SK-N-SH (cell line): ENCODE results near the gene VASN. TPM values are rescaled to one million over a fixed set of nuclear protein-coding genes. Genes with fewer than 3 reads are reported as not detected.

Experiments
- CTCF ChIA-PET: fragments of 300-600, 350-600 bp; formaldehyde crosslinking; extraction: SDS; loops from one replicate; lab custom pipeline; 2021; lab: Yijun Ruan, JAX
- POLR2A ChIA-PET: fragments of 350-600 bp; sonication (Branson Sonifier 250); formaldehyde crosslinking; extraction: SDS; loops from one replicate; lab custom pipeline; 2020; ENCODE audit warnings: antibody characterized with exemption, inconsistent platforms; lab: Yijun Ruan, JAX
- DNase-seq: peaks from one replicate; pipeline ENCODE4 v3.0.0; 2012
- H2AFZ ChIP-seq: fragments of 200-600 bp; sonication (generic); 2 replicates; pipeline ENCODE4 v1.8.1; 2016; ENCODE audit warnings: antibody characterized with exemption, mild to moderate bottlenecking, low read depth
- H3F3A ChIP-seq: fragments of 200-600 bp; sonication (generic); replicated peaks from 2 replicates; pipeline ENCODE3; 2016; ENCODE audit warnings: antibody characterized with exemption, mild to moderate bottlenecking; ENCODE audit not compliant: insufficient read depth
- H3K27ac ChIP-seq, 2 experiments: fragments of 200-500 bp in 1 of 2; fragments of 200-600 bp in 1 of 2; sonication (Bioruptor generic) in 1 of 2; sonication (generic), shearing (Covaris generic) in 1 of 2; 2 replicates each; pipeline versions ENCODE4 v1.5.1 to v1.6.1; 2014 to 2016; ENCODE audit warnings: low read depth in 2 of 2, inconsistent platforms in 1 of 2, low read length in 1 of 2, mild to moderate bottlenecking in 1 of 2, mixed read lengths in 1 of 2
- H3K27me3 ChIP-seq: fragments of 200-600 bp; sonication (generic), shearing (Covaris generic); 2 replicates; pipeline ENCODE4 v1.6.1; 2016; ENCODE audit warnings: mixed run types; ENCODE audit not compliant: insufficient read depth
- H3K36me3 ChIP-seq, 2 experiments: fragments of 200-500 bp in 1 of 2; fragments of 200-600 bp in 1 of 2; sonication (Bioruptor generic) in 1 of 2; sonication (generic) in 1 of 2; replicated peaks in 1 of 2; 2 replicates each; pipeline versions ENCODE3 to v1.5.1; 2014 to 2016; ENCODE audit warnings: low read length in 1 of 2, mild to moderate bottlenecking in 1 of 2; ENCODE audit not compliant: insufficient read depth in 2 of 2, control insufficient read depth in 1 of 2
- H3K4me1 ChIP-seq, 2 experiments: fragments of 200-500 bp in 1 of 2; fragments of 200-600 bp in 1 of 2; sonication (Bioruptor generic) in 1 of 2; sonication (generic), shearing (Covaris generic) in 1 of 2; 2 replicates each; pipeline versions ENCODE4 v1.5.1 to v1.6.1; 2014 to 2016; ENCODE audit warnings: low read depth in 1 of 2, low read length in 1 of 2, mixed run types in 1 of 2; ENCODE audit not compliant: insufficient read depth in 2 of 2, control insufficient read depth in 1 of 2
- H3K4me2 ChIP-seq: fragments of 200-600 bp; sonication (generic), shearing (Covaris generic); 2 replicates; pipeline ENCODE4 v1.6.1; 2017; ENCODE audit warnings: mixed run types
- H3K4me3 ChIP-seq, 2 experiments: fragments of 200-500 bp in 1 of 2; fragments of 200-600 bp in 1 of 2; sonication (Bioruptor generic) in 1 of 2; sonication (generic), shearing (Covaris generic) in 1 of 2; 2 replicates each; pipeline versions ENCODE4 v1.5.1 to v1.8.1; 2014 to 2016; ENCODE audit warnings: low read depth in 2 of 2, inconsistent platforms in 1 of 2, low read length in 1 of 2, mild to moderate bottlenecking in 1 of 2, mixed read lengths in 1 of 2, moderate library complexity in 1 of 2
- H3K79me2 ChIP-seq: fragments of 200-600 bp; sonication (generic); 2 replicates; pipeline ENCODE4 v1.8.1; 2017; ENCODE audit warnings: mild to moderate bottlenecking; ENCODE audit not compliant: insufficient read depth
- H3K9ac ChIP-seq: fragments of 200-600 bp; sonication (generic); 2 replicates; pipeline ENCODE4 v1.6.1; 2017; ENCODE audit warnings: mixed run types
- H3K9me2 ChIP-seq: fragments of 200-600 bp; sonication (generic); 2 replicates; pipeline ENCODE4 v1.6.1; 2017; ENCODE audit warnings: mixed run types
- H3K9me3 ChIP-seq: fragments of 200-600 bp; sonication (generic); 2 replicates; pipeline ENCODE4 v1.6.1; 2017; ENCODE audit warnings: mixed run types, mild to moderate bottlenecking, moderate library complexity
- H4K20me1 ChIP-seq: fragments of 200-600 bp; sonication (generic); 2 replicates; pipeline ENCODE4 v1.6.1; 2017; ENCODE audit warnings: mild to moderate bottlenecking, mixed run types; ENCODE audit not compliant: insufficient read depth
- CHD2 ChIP-seq: fragments of 150-350 bp; IDR thresholded peaks from 2 replicates; pipeline ENCODE4 v1.6.1; 2018; ENCODE audit warnings: low read length; ENCODE audit not compliant: partially characterized antibody
- CTCF ChIP-seq: fragments of 200-600 bp; sonication (generic); IDR thresholded peaks from 2 replicates; pipeline ENCODE4 v1.6.1; 2017; ENCODE audit warnings: antibody characterized with exemption, mild to moderate bottlenecking, moderate library complexity
- FOSL2 ChIP-seq: IDR thresholded peaks from 2 replicates; pipeline ENCODE4 v1.4.0; 2012; ENCODE audit warnings: low read depth, mild to moderate bottlenecking, moderate library complexity, borderline replicate concordance
- NRF1 ChIP-seq: IDR thresholded peaks from 2 replicates; pipeline ENCODE4 v1.6.1; 2012; ENCODE audit warnings: low read depth, mild to moderate bottlenecking, low read length
- PBX3 ChIP-seq: IDR thresholded peaks from 2 replicates; pipeline ENCODE4; 2012
- REST ChIP-seq: IDR thresholded peaks from 2 replicates; pipeline ENCODE4 v1.6.1; 2012; ENCODE audit warnings: mild to moderate bottlenecking, low read depth, low read length, moderate library complexity
- RFX5 ChIP-seq: IDR thresholded peaks from 2 replicates; pipeline ENCODE4 v1.6.1; 2012; ENCODE audit warnings: mild to moderate bottlenecking, improper control_type of control experiment, low read length
- SIN3A ChIP-seq: IDR thresholded peaks from 2 replicates; pipeline ENCODE4 v1.6.1; 2012; ENCODE audit warnings: low read depth, mild to moderate bottlenecking, low read length, moderate library complexity, borderline replicate concordance
- TAF1 ChIP-seq: IDR thresholded peaks from 2 replicates; pipeline ENCODE4 v1.6.1; 2012; ENCODE audit warnings: low read depth, mild to moderate bottlenecking, low read length, moderate library complexity, borderline replicate concordance
- TEAD4 ChIP-seq: IDR thresholded peaks from 2 replicates; pipeline ENCODE4 v1.4.0; 2012; ENCODE audit warnings: mild to moderate bottlenecking, borderline replicate concordance; ENCODE audit not compliant: insufficient read depth
- USF2 ChIP-seq: fragments of 150-350 bp; IDR thresholded peaks from 2 replicates; pipeline ENCODE4 v1.6.1; 2017; ENCODE audit warnings: antibody characterized with exemption, low read length, low read depth, borderline replicate concordance
- ZBTB33 ChIP-seq: IDR thresholded peaks from 2 replicates; pipeline ENCODE4 v1.4.0; 2012; ENCODE audit warnings: low read depth, borderline replicate concordance
- WGBS: methylation state at CpG from one replicate; pipeline ENCODE4 v1.1.6; 2017; ENCODE audit warnings: low lambda C conversion rate; 5-methylcytosine and 5-hydroxymethylcytosine counted together
- polyA plus RNA-seq, 3 experiments: library from polyadenylated mRNA; depleted of rRNA; stranded (reverse); fragments of >200 nt; gene quantifications; 2 replicates each; pipeline ENCODE4 v1.2.3, GENCODE V29; 2012

Gene VASN
- polyA plus RNA-seq, 1 of the 3 experiments (the other 2 are of a cell fraction): 37.4 TPM

GRCh38 chr16:4338125-4338582 lies 33.5 kb upstream of the VASN start (continued):
- TF ChIP-seq PBX3 (no peak), RFX5 (no peak), CHD2 (no peak), USF2 (no peak), TAF1 (no peak), SIN3A (no peak)
- TF ChIP-seq, all 33 proteins: peak for 0

GRCh38 chr16:4338712-4339299 lies 32.8 kb upstream of the VASN start:
- no peak for DNase-seq
- Histone ChIP-seq H3K4me1 (peaks cover 0 to 20% of the 10 kb centered on the region in 2 experiments; a peak in 1 of 4 replicates), H3K4me2 (no peak overlapping the region), H3K9ac (no peak overlapping the region), H3K9me2 (no peaks in the 10 kb centered on the region), H3F3A (peaks cover 3% of the 10 kb centered on the region), H3K79me2 (peaks cover 31% of the 10 kb centered on the region), H2AFZ (no peak overlapping the region), H3K27ac (no peak overlapping the region; a peak in 1 of 4 replicates), H4K20me1 (peaks cover 4% of the 10 kb centered on the region; the same call in 1 of the 2 replicates), H3K36me3 (peaks cover 0 to 45% of the 10 kb centered on the region in 2 experiments), H3K9me3 (no peaks in the 10 kb centered on the region), H3K27me3 (no peaks in the 10 kb centered on the region), H3K4me3 (no peak overlapping the region)
- TF ChIP-seq TEAD4 (no peak), PBX3 (no peak), NRF1 (no peak), TAF1 (no peak), ZBTB33 (no peak), CTCF (no peak), SIN3A (no peak), FOSL2 (no peak), REST (no peak), RFX5 (no peak)
- ChIA-PET CTCF (interaction anchor here (1.0 to 10.6 kb wide), 11 partner anchors 9 to 356 kb away, joined by 4 to 153 read pairs (median 6); partner anchors contain the start of gene PAM16), POLR2A (interaction anchor here (1.2 kb wide), 1 partner anchor 66 kb away, joined by 4 read pairs; the partner anchor contains the start of gene TFAP4)
- WGBS: 90% methylated on average over 7 of the region's 10 CpGs
